GM21619 (cell line): ENCODE results near the gene CNOT6.
"Not testable (repeated sequence)": the region's sequence is repeated elsewhere in the genome, so short reads cannot be mapped to it uniquely, and the experiment has no call there.

Experiments
- ATAC-seq: cut with Tn5 transposase; IDR thresholded peaks from one replicate; pipeline ENCODE4 v1.9.1; 2021; ENCODE audit not compliant: unreplicated experiment

CNOT6 gene

DNA sequence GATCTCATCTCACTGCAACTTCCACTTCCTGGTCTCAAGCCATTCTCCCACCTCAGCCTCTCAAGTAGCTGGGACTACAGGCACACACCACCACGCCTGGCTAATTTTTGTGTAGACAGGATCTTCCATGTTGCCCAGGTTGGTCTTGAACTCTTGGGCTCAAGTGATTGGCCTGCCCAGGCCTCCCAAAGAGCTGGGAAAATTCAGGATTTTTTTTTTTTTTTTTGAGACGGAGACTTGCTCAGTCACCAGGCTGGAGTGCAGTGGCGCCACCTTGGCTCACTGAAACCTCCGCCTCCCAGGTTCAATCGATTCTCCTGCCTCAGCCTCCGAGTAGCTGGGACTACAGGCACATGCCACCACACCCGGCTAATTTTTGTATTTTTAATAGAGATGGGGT lies 21.8 kb downstream of the CNOT6 start:
- not testable (repeated sequence) for ATAC-seq

DNA sequence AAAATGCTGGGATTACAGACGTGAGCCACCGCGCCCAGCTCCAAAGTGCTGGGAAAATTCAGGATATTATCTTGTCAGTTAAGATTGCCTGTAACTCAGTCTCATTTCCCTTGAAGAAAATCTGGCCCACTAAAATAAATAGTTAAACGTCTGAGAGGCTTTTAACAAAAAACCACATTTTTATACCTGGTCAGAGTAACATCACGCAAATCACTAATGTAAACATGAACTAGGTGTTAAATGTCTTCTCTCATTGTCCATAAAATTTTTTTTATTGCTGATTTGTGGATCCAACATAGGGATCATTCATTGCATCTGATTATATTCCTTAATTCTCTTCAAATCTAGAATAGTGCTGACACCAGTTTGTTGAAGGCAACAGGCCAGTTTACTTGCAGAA lies 22.3 kb downstream of the CNOT6 start:
- no peak for ATAC-seq

DNA sequence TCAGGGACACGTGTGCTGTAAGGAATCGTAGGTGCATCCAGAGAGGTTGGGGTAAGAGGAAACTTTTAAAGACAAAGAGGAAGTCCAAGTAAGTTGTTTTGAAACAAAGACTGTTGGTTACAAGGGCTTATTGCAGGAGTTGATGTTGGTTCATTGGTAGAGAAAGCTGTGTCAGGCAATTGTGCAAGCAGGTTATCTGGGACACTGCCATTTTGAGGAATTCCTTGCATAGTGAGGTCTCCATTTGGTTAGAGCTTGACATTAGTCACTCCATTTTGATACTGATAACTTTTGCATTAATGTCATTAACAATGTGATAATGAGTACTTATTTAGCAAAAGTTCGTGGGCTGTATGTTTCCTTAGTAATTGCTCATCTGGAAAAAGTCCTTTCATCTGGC lies 24.9 kb downstream of the CNOT6 start:
- no peak for ATAC-seq

DNA sequence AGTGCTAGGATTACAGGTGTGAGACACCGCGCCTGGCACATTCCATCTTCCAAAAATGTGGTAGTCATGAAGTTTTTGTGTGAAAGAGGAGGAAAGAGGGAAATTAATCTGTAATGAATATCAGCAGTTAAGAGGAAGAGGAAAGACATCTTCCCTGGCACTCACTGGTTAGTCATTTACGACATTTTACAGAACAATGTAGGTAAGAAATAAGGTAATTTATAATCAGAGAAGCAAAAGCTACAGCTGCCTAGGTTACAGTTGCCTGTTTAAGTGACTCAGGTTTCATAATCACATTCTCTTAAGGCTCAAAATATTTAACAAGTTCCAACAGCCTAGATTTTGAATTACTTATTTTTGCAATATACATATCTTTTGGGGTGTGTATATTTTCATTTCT lies 26.9 kb downstream of the CNOT6 start:
- ATAC-seq, result no peak

DNA sequence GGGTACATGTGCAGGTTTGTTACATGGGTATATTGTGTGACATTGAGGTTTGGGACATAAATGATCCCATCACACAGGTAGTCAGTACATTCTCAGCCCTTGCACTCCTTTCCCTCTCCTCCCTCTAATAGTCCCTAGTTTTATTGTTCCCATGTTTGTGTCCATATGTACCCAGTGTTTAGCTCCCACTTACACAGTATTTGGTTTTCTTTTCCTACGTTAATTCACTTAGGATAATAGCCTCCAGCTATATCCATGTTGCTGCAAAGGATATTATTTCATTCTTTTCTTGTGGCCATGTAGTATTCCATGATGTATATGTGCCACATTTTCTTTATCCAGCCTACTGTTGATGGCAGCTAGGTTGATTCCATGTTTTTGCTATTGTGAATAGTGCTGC lies 27.4 kb downstream of the CNOT6 start:
- no peak for ATAC-seq

DNA sequence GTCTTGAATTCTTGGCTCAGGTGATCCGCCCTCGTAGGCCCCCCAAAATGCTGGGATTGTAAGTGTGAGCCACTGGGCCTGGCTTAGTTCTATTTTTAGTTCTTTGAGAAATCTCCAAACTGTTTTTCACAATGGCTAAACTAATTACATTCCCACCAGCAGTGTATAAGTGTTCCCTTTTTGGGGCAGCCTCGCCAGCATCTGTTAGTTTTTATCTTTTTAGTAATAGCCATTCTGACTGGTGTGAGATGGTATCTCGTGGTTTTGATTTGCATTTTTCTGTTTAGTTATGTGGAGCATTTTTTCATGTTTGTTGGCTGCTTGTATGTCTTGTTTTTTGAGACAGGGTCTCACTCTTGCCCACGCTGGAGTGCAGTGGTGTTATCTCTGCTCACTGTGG lies 28.2 kb downstream of the CNOT6 start:
- no peak for ATAC-seq

DNA sequence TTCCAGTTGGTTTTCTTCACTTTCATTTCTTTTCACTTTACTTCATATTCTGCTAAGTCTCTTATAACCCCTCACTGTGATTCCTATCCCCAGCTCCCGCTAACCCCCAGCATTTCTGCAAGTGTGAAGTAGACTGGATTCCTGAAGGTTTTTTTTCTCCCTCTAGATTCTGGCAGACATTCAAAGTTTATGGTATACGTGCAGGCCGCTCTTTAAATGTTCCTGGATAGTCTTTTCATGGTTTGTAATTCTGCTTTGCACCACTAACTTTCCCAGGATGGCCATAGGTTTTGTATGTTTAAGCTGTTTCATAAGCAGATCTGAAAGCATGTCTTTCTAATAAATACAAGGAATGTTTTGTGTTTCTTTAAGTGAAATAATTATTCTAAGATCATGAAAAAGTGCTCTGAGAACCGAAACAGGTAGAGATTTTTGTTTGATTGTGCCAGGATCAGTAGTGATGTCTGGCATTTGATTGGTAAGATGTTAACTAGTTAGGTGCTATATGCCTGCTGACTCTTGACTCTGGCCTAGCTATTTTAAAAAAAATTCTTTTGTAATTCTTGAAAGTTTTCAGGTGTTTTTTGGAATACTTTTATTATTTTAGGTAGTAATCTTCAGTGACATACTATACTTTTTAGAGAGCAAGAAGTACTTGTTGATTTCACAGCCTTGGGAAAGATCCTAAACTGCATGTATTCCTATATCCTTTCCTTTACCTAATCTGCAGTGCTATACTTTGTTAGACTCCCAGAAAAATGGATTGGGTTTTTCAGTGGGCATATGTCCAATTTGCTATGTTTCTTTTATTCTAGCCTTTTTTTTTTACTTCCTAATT lies 29.7 kb downstream of the CNOT6 start:
- ATAC-seq, result no peak

DNA sequence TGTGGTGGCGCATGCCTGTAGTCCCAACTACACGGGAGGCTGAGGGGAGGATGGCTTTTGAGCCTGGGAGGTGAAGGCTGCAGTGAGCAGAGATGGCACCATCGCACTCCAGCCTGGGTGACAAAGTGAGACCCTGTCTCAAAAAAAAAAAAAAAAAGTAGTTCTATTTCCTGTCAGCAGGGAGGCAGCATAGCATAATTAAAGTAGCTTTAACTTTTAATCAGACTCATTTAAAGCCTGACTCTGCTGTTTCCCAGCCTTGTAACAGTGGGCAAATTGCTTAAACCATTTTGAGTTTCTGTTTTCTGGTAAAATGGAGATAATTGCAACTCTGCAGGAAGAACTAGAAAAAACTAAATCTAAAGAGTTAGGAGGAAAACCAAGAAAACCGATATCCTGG lies 31.2 kb downstream of the CNOT6 start:
- ATAC-seq, result no peak

DNA sequence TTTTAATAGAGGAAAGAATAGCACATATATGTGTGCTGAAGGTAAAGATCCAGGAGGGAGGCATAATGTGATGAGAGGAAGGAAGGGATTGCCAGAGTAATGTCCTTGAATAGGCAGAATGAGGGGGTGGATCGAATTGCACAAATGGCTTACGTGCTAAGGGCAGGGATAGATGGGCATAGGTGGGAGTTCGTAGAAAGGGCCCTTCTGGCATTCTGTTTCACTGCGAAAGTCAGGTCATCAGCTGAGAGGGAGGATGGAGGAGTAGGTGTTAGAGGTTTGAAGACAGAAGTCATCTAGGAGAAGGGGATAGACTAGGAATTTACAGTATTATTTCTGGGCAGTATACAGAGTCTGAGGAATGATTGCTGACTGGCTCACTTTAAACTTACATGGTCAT lies 32.1 kb downstream of the CNOT6 start:
- no peak for ATAC-seq

DNA sequence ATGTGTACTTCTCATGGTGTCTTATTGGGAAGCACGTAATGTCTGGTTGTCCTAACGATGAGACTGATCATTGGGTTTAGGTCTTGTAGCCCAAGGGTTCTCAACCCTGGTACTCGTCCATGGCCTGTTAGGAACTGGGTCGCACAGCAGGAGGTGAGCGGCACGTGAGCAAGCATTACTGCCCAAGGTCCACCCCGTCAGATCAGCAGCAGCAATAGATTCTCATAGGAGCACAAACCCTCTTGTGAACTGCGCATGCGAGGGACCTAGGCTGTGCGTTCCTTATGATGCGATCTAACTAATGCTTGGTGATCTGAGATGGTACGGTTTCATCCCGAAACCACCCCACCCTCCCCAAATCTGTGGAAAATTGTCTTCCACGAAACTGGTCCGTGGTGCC lies 33.5 kb downstream of the CNOT6 start:
- ATAC-seq, result no peak

DNA sequence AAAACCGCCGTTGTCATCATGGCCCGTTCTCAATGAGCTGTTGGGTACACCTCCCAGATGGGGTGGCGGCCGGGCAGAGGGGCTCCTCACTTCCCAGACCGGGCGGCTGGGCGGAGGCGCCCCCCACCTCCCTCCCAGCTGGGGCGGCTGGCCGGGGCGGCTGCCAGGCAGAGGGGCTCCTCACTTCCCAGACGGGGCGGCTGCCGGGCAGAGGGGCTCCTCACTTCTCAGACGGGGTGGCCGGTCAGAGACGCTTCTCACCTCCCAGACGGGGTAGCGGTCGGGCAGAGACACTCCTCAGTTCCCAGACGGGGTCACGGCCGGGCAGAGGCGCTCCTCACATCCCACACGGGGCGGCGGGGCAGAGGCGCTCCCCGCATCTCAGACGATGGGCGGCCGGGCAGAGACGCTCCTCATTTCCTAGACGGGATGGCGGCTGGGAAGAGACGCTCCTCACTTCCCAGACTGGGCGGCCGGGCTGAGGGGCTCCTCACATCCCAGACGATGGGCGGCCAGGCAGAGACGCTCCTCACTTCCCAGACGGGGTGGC lies 36.9 kb downstream of the CNOT6 start:
- ATAC-seq, result not testable (repeated sequence)

DNA sequence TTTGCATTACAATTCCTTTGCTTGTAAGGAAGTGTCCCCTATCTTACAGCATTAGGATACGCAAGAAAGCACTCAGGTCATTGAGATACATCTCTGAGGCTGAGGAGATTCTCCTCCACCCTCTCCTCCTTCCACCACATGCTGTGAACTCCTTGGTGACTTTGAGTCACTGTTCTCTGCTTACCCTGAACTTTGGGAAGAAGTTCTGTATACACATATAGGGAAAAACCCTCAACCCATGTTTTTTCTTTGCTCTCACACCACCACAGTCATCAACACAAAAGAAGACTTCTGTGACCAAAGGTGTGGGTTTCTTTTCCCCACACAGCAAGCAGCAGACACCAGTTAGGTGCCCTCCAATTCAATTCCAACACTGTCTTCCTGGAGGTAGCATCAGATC lies 38.1 kb downstream of the CNOT6 start:
- no peak for ATAC-seq

DNA sequence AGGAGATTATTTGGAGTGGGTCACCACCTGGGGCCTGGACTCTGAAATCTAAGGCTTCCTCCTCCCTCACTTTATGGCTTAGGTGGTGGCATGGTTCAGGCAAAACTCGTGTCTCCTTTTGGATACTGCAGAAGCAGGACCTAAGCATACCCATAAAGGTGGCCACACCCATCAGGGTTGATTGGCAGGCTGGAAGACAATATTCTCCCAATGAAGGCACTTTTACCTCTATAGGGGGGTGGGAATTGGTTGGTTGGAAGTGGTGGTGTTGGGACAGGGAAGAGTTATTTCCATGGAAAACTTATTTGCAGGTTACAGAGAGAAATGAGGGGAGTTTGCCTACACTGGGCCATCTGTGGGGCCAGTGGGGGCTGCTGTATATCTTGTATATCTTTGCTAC lies 39.7 kb downstream of the CNOT6 start:
- ATAC-seq, result no peak

DNA sequence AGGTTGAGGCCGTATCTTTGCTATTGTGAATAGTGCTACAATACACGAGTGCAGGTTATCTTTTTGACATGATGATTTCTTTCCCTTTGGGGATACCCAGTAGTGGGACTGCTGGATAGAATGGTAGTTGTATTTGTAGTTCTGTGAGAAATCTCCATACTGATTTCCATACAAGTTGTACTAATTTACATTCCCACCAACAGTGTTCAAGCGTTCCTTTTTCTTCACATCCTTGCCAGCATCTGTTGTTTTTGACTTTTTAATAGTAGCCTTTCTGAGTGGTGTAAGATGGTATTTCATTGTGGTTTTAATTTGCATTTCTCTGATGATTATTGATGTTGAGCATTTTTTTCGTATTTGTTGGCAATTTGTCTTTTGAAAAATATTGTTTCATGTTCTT lies 41.4 kb downstream of the CNOT6 start:
- no peak for ATAC-seq

DNA sequence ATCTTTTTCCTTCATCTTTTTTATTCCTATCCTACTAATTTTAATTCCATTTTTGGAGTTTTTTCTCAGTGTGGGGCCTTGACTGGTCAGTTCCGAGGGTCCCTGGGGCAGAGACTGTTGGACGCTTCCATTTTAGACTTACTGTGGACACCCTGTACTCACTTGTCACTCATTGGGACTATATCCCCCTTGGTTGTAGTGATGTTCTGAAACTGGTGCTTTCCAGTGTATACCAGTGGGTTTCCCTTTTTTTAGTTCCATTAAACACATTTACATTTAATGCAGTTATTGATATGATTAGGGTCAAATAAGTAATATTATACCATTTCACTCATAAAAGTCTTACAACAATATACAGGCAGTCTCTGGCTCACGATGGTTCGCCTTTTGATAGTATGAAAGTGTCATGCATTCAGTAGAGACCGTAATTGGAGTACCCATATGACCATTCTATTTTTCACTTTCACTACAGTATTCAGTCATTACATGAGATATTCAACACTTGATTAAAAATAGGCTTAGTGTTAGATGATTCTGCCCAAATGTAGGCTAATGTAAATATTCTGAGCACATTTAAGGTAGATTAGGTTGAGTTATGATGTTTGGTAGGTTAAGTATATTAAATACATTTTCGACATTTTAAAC lies 46.0 kb downstream of the CNOT6 start:
- peak; percentile 88 for ATAC-seq

DNA sequence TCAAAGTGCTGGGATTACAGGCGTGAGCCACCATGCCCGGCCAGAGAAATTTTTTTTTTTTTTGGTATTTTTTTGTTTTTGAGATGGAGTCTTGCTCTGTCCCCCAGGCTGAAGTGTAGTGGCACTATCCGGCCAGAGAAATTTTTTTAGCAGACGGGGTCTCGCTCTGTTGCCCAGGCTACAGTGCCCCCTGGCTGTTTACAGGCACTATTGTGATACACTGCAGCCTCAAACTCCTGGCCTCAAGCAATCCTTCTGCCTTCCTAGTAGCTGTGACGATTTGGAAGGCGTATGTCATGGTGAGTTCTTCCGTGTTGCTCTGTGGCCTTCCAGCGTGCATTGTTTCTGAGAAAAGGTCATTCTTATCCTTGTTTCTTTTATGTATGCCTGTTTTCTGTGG lies 47.5 kb downstream of the CNOT6 start:
- no peak for ATAC-seq

DNA sequence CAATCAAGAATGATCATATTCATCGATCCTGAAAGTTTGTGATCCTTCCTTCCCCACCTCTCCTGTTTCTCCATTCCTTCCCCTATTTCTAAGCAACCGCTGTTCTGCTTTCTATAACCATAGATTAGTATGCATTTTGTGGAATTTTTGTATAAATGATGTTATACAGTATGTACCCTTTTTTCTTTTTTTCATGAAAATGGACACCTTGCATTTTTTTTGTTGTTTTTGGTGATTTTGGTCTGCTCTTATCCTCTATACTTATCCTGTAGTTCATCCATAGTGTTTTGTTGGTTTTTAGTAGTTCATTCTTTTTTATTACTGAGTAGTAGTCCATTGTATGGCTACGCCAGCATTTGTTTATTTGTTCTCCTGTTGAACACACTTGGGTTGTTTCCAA lies 51.1 kb downstream of the CNOT6 start:
- ATAC-seq, result no peak

DNA sequence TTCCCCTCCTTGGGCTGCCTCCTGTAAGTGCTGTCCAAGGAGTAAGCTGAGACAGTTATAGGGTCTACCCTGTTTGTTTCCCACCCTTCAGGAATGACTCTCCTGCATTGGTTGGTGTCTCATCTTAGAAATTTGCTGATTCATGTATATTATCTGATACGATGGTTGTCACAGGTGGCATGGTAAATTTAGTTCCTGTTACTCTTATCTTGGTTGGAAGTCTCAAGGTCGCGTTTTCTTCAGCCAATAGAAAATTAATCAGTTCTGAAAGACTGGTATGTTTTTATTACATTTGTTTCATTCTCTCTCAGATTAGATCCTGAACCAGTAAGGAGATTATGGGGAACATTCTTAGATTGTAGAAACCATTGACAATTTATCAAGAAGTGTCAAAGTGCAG lies 54.4 kb downstream of the CNOT6 start:
- ATAC-seq, result no peak

DNA sequence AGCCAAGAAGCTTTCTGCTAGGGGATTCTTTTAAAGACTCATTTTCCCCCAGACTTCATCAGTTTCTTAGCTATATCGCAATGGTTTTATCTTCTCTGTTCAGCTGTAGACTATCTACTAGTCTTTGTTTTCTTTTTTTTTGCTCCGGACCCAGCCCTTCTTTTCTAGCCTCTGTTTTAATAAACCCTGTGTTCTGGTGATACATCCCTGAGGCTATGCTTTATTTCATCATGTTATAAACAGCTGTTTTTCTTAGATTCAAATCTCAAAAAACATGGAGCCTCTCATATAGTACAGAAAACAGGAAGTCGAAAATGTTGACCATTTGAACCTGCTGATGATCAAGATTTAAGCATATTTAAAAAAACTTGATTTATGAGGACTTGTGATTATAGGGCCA lies 59.4 kb downstream of the CNOT6 start:
- ATAC-seq, result no peak

DNA sequence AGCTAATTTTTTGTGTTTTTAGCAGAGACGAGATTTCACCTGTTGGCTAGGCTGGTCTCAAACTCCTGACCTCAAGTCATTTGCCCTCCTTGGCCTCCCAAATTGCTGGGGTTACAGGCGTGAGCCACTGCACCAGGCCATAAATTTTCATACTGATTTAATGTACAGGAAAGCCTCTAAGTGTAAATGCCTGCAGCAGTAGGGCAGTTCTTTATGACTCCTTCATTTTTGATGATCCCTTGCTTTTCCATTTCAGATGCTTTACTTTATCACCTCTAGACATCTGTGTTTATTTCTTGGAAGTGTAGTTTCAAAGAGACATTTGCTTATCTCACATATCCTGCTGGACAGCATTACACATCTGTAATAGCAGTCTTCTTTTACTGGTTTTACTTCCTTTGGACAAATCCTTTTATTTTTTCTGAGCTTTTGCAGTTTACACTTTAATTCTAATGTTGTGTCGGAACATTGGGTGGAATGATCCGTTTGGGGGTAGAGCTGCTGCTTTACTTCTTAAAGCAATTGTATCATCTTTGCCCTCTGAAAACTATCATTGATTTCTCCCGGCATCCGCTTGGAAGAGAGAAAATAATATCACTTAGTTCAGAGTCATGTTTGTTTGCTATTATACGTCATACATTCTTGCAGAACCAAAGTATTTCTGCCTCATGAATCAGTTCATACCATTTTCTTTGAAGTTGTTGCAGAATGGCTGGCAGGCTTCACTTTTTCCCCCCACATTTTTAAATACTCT lies 61.2 kb downstream of the CNOT6 start:
- no peak for ATAC-seq

DNA sequence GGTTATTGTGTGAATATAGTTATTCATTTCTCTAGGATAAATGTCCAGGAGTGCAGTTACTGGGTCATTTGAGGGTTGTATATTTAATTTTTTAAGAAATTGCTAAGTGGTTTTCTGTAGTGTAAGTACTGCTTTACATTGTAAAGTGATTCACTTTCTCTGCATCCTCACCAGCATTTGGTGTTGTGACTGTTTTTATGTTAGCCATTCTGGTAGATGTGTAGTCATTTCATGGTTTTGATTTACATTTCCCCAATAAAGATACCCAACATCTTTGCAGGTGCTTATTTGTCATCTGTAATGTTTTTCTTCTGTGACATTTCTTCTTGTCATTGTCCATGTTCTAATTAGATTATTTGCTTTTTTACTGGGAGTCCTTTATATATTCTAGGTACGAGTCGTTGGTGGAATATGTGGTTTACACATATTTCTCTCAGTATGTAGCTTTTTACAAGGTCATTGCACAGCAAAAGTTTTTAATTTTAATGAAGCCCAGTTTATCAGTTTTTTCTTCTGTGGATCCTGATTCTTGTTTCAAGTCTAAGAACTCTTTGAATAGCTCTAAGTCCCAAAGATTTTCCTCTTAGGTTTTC lies 63.1 kb downstream of the CNOT6 start:
- ATAC-seq, result no peak
